Heart left ventricle (tissue), 16 donors: ENCODE data around the gene ENTR1. TPM values are rescaled to one million over a fixed set of nuclear protein-coding genes. Genes with fewer than 3 reads are reported as not detected.

Experiments
- ATAC-seq, 4 donors: fragments of 200-7000 bp; cut with Tn5 transposase; one replicate each; pipeline ENCODE4 v1.9.1; 2020 to 2022; ENCODE audit warnings: moderate library complexity in 4 of 4, mild to moderate bottlenecking in 3 of 4, moderate number of reproducible peaks in 1 of 4
- DNase-seq, 5 donors: peaks; one replicate each; pipeline ENCODE4 v3.0.0-alpha.2; 2020
- H3K27ac ChIP-seq, 12 donors: fragments of 200-600 bp; sonication (generic) in 4 of 12; one replicate each; pipeline versions ENCODE4 v1.5.0 to v1.8.0; 2016 to 2022; ENCODE audit warnings: mild to moderate bottlenecking in 2 of 12
- H3K27me3 ChIP-seq, 9 donors: fragments of 200-600 bp; sonication (generic) in 2 of 9; one replicate each; pipeline versions ENCODE4 v1.5.1 to v1.8.0; 2016 to 2022; ENCODE audit warnings: mild to moderate bottlenecking in 3 of 9
- H3K36me3 ChIP-seq, 9 donors: fragments of 200-600 bp; sonication (generic) in 2 of 9; one replicate each; pipeline versions ENCODE4 v1.5.0 to v1.8.0; 2018 to 2022; ENCODE audit warnings: mild to moderate bottlenecking in 2 of 9
- H3K4me1 ChIP-seq, 12 donors: fragments of 200-600 bp; sonication (generic) in 4 of 12; one replicate each; pipeline versions ENCODE4 v1.5.0 to v1.8.0; 2016 to 2022; ENCODE audit warnings: mild to moderate bottlenecking in 3 of 12
- H3K4me3 ChIP-seq, 12 donors: fragments of 200-600 bp; sonication (generic) in 4 of 12; one replicate each; pipeline versions ENCODE4 v1.5.0 to v1.8.0; 2017 to 2022; ENCODE audit warnings: mild to moderate bottlenecking in 9 of 12, moderate library complexity in 4 of 12
- H3K9me3 ChIP-seq, 12 donors: fragments of 200-600 bp; sonication (generic) in 4 of 12; one replicate each; pipeline versions ENCODE4 v1.5.0 to v1.8.0; 2016 to 2022; ENCODE audit warnings: mild to moderate bottlenecking in 1 of 12
- POLR2A ChIP-seq, 2 donors: fragments of 450-650 bp; IDR thresholded peaks; one replicate each; pipeline ENCODE4 v1.6.1; 2017; ENCODE audit warnings: antibody characterized with exemption in 2 of 2, mild to moderate bottlenecking in 2 of 2, moderate library complexity in 2 of 2
- WGBS, 4 donors: extraction: QIAGEN DNeasy Blood & Tissue Kit in 2 of 4; methylation state at CpG; one replicate each; pipeline versions ENCODE4 v1.1.5 to v1.1.7; 2013 to 2018; 5-methylcytosine and 5-hydroxymethylcytosine counted together
- intact Hi-C, 10 donors: fragments of 100-400 bp; cut with DNase I; formaldehyde crosslinking; loops; one replicate each; pipeline versions ENCODE4 v1.11.1 to v1.14.2; 2022
- polyA plus RNA-seq, 2 donors: library from polyadenylated mRNA; stranded (reverse); fragments of 200-250 nt; gene quantifications; one replicate each; pipeline ENCODE4 v1.2.3, GENCODE V29; 2013
- total RNA-seq, 9 donors: library from RNA; depleted of rRNA in 2 of 9; stranded (reverse); fragments of >200 nt in 2 of 9; fragmentation: NEBNext Ultra II Directional in 3 of 9; extraction: Animal tissue kit (Norgen Biotek cat#: 25700) in 3 of 9; gene quantifications; one replicate each; pipeline versions ENCODE4 v1.1.0 to v1.2.4, GENCODE V29; 2016 to 2023
- TF ChIP-seq, protein P1 (sequence below), 12 donors: fragments of 200-600 bp; sonication (generic) in 4 of 12; IDR thresholded peaks; one replicate each; pipeline versions ENCODE4 v1.5.0 to v1.8.0; 2018 to 2022; ENCODE audit warnings: antibody characterized with exemption in 12 of 12, mild to moderate bottlenecking in 5 of 12
- donor health status: ischemic (EF 13 %, LVEDD 7.1; RV severe dilation, severe dysfunction).
- donor health status: healthy with polysubstance abuse.
- donor health status: DM: no; HTN: yes; CAD: no.
- donor health status: DM: no; HTN: no; CAD: no.
- donor health status: ischemic (EF 25% LVEDD 6.9; RV normal size, moderate dysfunction).
- donor health status: ischemic (EF 25% LVEDD 5.7; RV mildly dilated, moderate dysfunction).
- donor health status: healthy.
- donor health status: DM: yes; HTN: yes; CAD: no.
- donor health status: ischemic (EF 35%, LVEDD 5.7; RV mildly dilated, moderate dysfunction).
- donor health status: nonischemic (EF 11% LVEDD 7.7; RV severe dilation, severe dysfunction).
- donor health status: DM: yes; HTN: yes; CAD: no.
- donor health status: PGD.
- donor health status: ischemic (EF 29% LVEDD 5.4; RV normal size, mild dysfunction).
- donor health status: nonischemic (EF 23%, LVEDD 6.1; RV moderate dilation, normal function).

Gene ENTR1
- total and polyA plus RNA-seq, 11 donors: 11.8 to 27.7 (median 18.4) TPM

DNA sequence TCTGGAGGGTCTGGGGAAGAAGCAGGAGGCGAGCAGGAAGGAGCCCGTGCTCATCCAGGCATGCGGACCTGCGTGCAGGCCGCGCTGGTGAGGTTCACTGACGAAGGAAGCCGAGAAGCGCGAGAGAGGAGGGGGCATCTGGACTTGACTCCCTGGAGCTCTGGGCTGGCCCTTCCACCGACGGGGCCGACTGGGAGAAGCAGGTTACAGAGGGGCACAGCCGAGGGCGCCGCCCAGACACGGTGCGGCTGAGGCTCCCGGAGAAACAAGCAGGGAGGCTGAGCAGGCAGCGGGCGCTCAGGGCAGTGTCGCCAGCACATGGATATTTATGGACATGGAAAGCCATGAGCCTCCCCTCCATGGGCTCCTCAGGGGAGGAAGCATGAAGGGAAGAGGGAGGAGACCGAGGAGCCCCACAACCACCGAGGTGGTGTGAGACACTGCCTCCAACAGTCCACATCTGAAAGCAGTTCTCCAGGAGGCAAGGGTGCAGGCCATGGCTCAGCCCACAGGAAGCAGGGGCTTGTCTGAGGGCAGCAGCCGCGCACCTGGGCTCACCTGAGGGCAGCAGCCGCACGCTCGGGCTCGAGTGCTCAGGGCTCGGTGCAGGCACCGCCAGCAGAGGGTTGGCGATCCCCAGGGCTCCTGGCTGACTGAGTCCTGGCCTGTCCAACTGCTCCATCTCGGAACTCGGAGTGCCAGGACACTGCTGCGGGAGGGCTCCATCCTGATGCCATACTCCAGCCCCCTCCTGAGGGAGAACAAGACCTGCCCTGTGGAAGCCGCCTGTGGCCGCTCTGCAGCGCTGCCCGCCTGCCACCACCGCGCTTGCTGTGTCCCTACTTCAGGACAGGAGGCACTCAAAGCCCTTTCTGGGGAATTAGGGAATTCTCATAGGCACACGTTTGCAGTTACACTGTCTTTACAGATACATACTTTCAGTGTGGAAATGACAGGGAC lies 44.9 kb upstream of the ENTR1 start:
- Histone ChIP-seq H3K4me1 (peaks cover 0 to 4% (median 0%) of the 10 kb centered on the region in 12 donors), H3K27ac (no peak overlapping the region), H3K4me3 (no peak overlapping the region), H3K36me3 (peaks cover 0 to 100% (median 92%) of the 10 kb centered on the region in 9 donors), H3K9me3 (no peaks in the 10 kb centered on the region), H3K27me3 (no peaks in the 10 kb centered on the region)
- intact Hi-C loops: no loop called here
- WGBS, 4 donors: 89 to 92% (median 92%) methylated on average over 29 to 43 of the region's 43 CpGs
- peak in 1 of 4 donors; percentile 9 for ATAC-seq
- DNase-seq: no peak
- TF ChIP-seq, protein P1, sequence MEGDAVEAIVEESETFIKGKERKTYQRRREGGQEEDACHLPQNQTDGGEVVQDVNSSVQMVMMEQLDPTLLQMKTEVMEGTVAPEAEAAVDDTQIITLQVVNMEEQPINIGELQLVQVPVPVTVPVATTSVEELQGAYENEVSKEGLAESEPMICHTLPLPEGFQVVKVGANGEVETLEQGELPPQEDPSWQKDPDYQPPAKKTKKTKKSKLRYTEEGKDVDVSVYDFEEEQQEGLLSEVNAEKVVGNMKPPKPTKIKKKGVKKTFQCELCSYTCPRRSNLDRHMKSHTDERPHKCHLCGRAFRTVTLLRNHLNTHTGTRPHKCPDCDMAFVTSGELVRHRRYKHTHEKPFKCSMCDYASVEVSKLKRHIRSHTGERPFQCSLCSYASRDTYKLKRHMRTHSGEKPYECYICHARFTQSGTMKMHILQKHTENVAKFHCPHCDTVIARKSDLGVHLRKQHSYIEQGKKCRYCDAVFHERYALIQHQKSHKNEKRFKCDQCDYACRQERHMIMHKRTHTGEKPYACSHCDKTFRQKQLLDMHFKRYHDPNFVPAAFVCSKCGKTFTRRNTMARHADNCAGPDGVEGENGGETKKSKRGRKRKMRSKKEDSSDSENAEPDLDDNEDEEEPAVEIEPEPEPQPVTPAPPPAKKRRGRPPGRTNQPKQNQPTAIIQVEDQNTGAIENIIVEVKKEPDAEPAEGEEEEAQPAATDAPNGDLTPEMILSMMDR (IDR thresholded peaks at IDR 0.05): no peak
- no peak for TF ChIP-seq POLR2A (IDR thresholded peaks at IDR 0.05)

DNA sequence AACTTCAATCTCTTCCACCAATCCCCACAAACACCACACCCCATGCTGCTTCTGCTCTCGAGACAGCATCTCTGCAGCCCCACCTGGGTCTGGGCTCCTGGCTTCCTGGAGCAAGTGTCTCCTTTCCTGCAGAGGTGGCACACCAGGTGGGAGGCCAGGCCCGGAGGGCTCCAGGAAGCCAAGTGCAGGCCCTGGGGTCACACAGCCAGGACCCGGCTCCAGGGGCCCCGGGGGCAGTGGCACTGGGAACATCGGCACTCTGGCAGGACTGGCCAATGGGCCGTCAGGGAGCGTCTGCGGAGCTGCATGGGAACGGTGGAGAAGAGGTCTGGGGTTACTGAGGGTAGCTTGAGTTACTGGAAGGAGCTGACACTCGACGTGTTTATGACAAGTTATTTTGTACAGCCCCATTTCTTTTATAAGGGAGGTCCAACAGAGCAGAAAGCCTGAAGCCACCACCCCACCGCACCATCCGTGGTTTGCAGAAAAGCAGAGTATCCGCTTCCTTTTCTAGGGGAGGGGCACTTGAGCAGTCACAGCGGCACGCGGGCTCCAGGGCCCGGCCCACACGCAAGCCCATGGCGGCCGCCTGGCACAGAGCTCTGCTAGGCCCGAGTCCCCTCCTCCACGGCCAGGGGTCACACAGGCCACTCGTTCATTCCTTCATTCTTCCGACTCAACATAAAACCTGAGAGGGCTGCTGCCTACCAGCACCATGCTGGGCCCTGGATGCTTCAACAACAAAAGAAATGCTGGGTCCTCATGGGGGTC lies 43.8 kb upstream of the ENTR1 start:
- H3K27me3 ChIP-seq: no peaks in the 10 kb centered on the region
- intact Hi-C loops: no loop called here
- H3K9me3 ChIP-seq: no peaks in the 10 kb centered on the region
- WGBS, 4 donors: 90 to 93% (median 91%) methylated on average over 17 to 25 of the region's 25 CpGs
- peaks cover 0 to 4% (median 0%) of the 10 kb centered on the region in 12 donors for H3K4me1 ChIP-seq
- H3K27ac ChIP-seq: no peak overlapping the region
- no peak for TF ChIP-seq POLR2A (IDR thresholded peaks at IDR 0.05)
- TF ChIP-seq, protein P1 (IDR thresholded peaks at IDR 0.05): no peak
- peak in 1 of 4 donors; percentile 9 for ATAC-seq
- DNase-seq: no peak
- H3K4me3 ChIP-seq: no peak overlapping the region
- peaks cover 2 to 100% (median 92%) of the 10 kb centered on the region in 9 donors for H3K36me3 ChIP-seq

DNA sequence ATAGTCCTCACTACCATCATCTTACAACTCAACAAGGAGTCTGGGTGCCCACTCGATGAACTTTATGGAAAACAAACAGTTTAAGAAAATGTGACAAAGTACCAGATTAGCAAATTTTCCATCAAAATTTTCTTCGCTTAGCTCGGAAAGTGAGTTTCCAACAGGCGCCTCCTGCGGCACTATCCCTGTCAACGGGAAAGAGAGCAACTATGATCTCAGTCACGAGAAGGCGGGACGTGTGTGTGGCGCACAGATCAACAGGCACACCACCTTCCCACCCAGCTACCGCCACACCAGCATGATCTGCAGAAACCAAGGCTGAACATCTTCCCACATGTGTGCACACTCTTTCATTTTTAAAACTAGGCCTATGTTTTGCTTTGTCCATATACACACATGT lies 42.9 kb upstream of the ENTR1 start:
- Histone ChIP-seq H3K4me3 (no peak overlapping the region), H3K4me1 (peaks cover 0 to 4% (median 0%) of the 10 kb centered on the region in 12 donors), H3K27ac (no peak overlapping the region), H3K36me3 (peaks cover 4 to 98% (median 92%) of the 10 kb centered on the region in 9 donors), H3K27me3 (no peaks in the 10 kb centered on the region), H3K9me3 (no peaks in the 10 kb centered on the region)
- 91 to 94% (median 93%) methylated on average over 11 of the region's 11 CpGs for WGBS, 4 donors
- TF ChIP-seq, protein P1 (IDR thresholded peaks at IDR 0.05): no peak
- no peak for TF ChIP-seq POLR2A (IDR thresholded peaks at IDR 0.05)
- DNase-seq (no peak), ATAC-seq (no peak)
- intact Hi-C loops: no loop called here
